BE2C (cell line): ENCODE data around the gene CACTIN.

Source experiments
- DNase-seq: peaks from one replicate; pipeline ENCODE4 v3.0.0-alpha.2; 2020
- H3K27me3 ChIP-seq: fragments of 250-450 bp; sonication (Bioruptor Pico); 2 replicates; pipeline ENCODE4 v1.5.1; 2020; ENCODE audit warnings: mild to moderate bottlenecking
- H3K36me3 ChIP-seq: fragments of 250-450 bp; sonication (Bioruptor Pico); 2 replicates; pipeline ENCODE4 v1.5.1; 2020; ENCODE audit warnings: mild to moderate bottlenecking
- H3K4me1 ChIP-seq: fragments of 250-450 bp; sonication (Bioruptor Pico); 2 replicates; pipeline ENCODE4 v1.5.1; 2020
- H3K4me3 ChIP-seq: 2 replicates; pipeline ENCODE4 v1.5.1; 2011; ENCODE audit warnings: low read depth, low read length
- H3K9me3 ChIP-seq: fragments of 250-450 bp; sonication (Bioruptor Pico); 2 replicates; pipeline ENCODE4 v1.5.1; 2020
- TF ChIP-seq, protein P1 (sequence below): IDR thresholded peaks from 2 replicates; pipeline ENCODE4 v1.5.1; 2012; ENCODE audit warnings: mild to moderate bottlenecking, low read depth, low read length

The CACTIN gene

DNA sequence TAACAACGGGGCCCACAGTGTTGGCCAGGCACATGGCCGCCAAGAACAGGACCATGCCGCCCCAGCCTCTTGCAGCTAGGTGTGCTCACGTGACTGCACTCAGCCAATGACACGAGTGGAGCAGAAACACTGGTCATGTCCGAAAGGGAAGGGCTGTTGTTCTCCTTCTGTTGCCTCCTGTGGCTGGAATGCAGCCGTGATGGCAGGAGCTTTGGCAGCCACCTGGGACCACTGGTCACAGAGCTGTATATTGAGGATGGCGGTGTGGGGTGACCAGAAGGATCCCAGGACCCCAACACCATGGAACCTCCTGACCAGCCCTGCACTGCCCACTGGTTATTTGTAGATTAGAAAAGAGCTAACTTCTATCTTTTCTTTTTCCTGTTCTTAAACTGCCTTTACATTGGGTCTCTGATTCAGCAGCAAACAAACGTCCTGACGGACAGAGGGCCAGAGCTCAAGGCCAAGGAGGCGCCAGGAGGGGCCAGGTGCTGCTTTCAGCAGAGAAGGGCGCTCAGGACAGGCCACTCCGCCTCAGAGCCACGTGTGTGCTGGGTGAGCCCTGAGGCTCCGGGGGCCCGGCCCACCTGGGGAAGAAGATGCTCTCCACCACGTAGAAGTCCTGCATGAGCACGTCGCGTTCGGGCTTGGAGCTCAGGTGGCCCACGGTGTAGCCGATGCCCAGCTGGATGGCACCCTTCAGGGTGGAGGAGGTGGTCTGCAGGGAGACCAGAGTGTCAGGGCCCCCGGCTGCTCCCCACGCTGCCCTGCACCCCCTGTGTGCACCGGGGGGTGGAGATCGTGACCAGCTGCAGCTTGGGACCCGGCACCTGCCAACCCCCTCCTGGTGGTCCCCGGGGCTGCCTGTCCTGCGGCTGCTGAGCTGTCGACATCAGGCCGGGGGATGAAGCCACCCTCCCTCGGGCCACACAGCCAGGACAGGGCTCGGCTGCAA, 35.0 kb upstream of the CACTIN start:
- H3K4me3 ChIP-seq = no peak overlapping the region
- H3K27me3 ChIP-seq = no peaks in the 10 kb centered on the region
- peaks cover 6% of the 10 kb centered on the region for H3K36me3 ChIP-seq
- H3K9me3 ChIP-seq = no peaks in the 10 kb centered on the region
- DNase-seq = no peak
- no peaks in the 10 kb centered on the region for H3K4me1 ChIP-seq
- TF ChIP-seq, protein P1, sequence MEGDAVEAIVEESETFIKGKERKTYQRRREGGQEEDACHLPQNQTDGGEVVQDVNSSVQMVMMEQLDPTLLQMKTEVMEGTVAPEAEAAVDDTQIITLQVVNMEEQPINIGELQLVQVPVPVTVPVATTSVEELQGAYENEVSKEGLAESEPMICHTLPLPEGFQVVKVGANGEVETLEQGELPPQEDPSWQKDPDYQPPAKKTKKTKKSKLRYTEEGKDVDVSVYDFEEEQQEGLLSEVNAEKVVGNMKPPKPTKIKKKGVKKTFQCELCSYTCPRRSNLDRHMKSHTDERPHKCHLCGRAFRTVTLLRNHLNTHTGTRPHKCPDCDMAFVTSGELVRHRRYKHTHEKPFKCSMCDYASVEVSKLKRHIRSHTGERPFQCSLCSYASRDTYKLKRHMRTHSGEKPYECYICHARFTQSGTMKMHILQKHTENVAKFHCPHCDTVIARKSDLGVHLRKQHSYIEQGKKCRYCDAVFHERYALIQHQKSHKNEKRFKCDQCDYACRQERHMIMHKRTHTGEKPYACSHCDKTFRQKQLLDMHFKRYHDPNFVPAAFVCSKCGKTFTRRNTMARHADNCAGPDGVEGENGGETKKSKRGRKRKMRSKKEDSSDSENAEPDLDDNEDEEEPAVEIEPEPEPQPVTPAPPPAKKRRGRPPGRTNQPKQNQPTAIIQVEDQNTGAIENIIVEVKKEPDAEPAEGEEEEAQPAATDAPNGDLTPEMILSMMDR = no peak

DNA sequence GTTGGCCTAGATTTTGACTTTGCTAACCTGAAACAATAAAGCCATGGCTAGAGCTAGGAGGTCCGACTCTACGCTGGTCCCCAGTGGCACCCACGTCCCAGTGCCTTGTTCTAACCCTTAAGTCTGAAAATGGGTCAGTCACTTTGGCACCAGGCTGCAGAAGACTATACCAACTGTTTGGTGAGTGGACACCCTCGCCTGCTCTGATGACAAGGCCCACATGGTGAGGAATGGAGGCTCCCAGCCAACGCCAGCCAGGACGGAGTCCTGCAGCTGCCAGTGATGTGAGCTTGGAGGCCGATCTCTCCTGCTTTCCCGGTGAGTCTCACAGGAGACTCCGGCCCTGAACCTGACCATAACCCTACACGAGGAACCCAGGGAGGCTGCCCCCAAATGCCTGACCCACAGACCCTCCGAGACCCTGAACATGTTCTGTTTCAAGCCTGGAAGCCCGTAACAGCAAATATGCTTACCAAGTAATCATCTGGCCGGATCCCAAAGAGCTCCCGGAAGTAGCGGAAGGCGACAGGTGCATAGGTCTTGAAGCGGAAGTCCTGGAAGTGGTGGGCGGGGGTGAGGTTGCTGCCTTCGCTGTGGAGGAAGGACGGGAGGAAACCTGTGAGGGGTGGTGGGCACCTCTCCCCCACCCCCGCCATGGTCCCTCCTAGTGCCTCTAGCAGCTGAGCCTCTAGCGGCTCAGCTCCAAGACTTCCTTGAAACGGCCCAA, 34.1 kb upstream of the CACTIN start:
- no peaks in the 10 kb centered on the region for H3K9me3 ChIP-seq
- H3K27me3 ChIP-seq = no peaks in the 10 kb centered on the region
- no peak for DNase-seq
- H3K4me3 ChIP-seq = no peak overlapping the region
- TF ChIP-seq, protein P1 = no peak
- peaks cover 6% of the 10 kb centered on the region for H3K36me3 ChIP-seq
- H3K4me1 ChIP-seq = no peaks in the 10 kb centered on the region

DNA sequence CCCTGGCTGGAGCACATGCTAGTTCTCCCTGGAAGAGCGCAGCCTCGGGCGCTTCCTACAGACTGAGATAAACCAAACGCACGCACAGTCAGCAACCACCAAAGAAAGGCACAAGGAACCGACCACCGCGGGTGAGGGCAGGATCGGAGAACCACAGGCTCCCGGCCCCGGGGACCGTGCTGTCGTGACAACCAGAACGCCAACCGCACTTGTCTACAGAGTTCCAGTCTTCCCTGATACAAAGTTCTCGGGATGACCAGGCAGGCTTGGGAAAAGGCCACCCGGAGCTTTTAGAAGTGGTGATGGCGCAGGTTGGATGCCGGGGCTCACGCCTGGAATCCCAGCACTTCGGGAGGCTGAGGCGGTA, 33.1 kb upstream of the CACTIN start:
- Histone ChIP-seq H3K27me3 (no peaks in the 10 kb centered on the region), H3K9me3 (no peaks in the 10 kb centered on the region), H3K36me3 (peaks cover 6% of the 10 kb centered on the region), H3K4me1 (no peaks in the 10 kb centered on the region), H3K4me3 (no peak overlapping the region)
- DNase-seq = no peak
- TF ChIP-seq, protein P1 = no peak

DNA sequence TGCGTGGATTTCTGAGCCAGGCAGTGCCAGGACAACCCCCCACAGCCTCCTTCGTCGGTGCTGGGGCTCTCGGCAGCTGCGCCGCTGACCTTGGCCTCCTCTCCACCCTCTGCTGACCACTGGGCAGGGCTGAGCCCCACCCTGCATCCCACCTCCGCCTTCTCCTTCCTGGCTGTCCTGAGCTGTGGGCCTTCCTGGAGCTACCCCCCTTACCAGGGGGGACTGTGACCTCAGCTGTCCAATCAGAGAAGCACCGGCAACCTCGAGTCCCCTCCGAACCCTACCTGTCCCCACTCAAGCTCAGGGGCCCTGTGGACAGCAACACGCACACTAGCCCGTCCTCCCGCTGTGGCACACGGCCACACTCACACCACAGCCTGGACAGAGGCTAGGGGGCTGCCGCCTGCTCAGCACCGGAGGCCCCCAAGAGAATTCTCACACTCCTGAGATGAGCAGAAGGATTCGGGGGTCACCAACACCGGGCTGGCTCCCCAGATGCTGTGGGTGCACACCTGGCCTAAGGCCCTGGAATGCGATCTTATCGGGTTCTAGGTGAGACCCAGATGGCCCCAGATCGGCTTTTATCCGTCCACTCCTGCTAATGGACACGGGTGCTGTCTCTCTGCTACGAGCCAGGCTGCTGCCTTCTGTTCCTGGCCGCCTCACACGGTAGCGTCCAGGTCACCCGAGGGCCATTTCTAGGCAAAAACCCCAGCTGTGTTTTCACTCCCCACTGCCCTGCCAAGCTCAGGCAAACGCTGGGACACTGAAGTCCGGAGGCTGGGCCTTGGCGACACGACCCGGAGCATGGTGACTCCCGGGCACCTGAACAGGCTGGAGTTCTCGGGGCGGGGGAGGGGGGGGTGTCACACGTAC, 32.5 kb upstream of the CACTIN start:
- no peaks in the 10 kb centered on the region for H3K9me3 ChIP-seq
- H3K4me3 ChIP-seq = no peak overlapping the region
- H3K27me3 ChIP-seq = no peaks in the 10 kb centered on the region
- peaks cover 6% of the 10 kb centered on the region for H3K36me3 ChIP-seq
- DNase-seq = no peak
- TF ChIP-seq, protein P1 = no peak
- no peaks in the 10 kb centered on the region for H3K4me1 ChIP-seq

DNA sequence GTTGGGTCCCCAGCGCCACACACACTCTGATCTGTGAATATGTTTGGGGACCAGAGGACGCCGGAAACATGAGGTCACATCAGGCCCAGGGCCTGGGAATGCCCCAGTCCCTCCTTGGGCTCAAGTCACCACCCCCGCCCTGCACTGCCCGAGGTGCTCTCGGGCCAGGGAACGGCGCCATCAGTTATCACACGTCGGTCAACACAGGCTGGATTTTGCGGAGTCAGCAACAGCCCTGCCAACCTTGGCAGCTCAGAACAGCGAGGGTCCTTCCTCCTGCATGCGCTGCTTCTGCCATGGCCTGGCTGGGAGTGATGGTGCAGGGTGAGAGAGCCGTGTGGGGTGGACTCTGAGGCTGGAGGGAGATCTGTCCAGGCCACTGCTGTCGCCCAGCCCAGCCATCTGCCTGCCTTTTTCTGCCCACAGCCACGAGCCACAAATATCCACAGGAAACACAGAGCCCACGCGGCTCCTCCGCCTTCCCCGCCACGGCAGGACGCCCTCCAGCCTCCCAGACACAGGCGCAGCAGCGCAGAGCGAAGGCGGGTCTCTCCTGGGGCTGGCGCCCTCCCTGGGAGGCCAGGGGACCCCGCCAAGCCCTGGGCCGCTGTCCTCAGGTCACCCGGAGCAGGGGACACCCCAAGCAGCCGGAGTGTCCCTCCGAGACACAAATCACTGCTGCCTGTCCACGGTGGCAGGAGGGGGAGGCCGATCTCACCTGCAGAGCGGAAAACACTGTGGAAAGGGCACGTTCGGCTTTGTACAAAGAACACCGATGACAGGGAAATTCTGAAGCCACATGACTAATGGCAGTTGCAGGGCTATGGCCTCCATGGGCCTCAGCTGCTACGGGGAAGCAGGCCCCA, 31.6 kb upstream of the CACTIN start:
- H3K36me3 ChIP-seq = peaks cover 6% of the 10 kb centered on the region
- H3K4me1 ChIP-seq = no peaks in the 10 kb centered on the region
- no peak overlapping the region for H3K4me3 ChIP-seq
- TF ChIP-seq, protein P1 = no peak
- no peaks in the 10 kb centered on the region for H3K27me3 ChIP-seq
- DNase-seq = no peak
- no peaks in the 10 kb centered on the region for H3K9me3 ChIP-seq
